H9 (cell line): Measurements from ENCODE around the gene CCDC9B. TPM values are rescaled to one million over a fixed set of nuclear protein-coding genes. Genes with fewer than 3 reads are reported as not detected.
A peak's percentile ranks its signal among the peaks of the same experiment; 100 is the strongest.

ENCODE experiments used
- DNase-seq: peaks from one replicate; pipeline ENCODE4 v3.0.0-alpha.2; 2017
- H2AFZ ChIP-seq: one replicate; pipeline ENCODE4 v1.6.1; 2013; ENCODE audit warnings: mild to moderate bottlenecking, low read length, control low read depth, moderate library complexity
- H2AK5ac ChIP-seq: 2 replicates; pipeline ENCODE4 v1.6.1; 2013; ENCODE audit warnings: low read length, control low read depth, mixed read lengths; ENCODE audit not compliant: insufficient read length
- H2BK120ac ChIP-seq: one replicate; pipeline ENCODE4 v1.6.1; 2013; ENCODE audit warnings: low read depth, mild to moderate bottlenecking, low read length, control low read depth, inconsistent platforms; ENCODE audit not compliant: poor library complexity, severe bottlenecking
- H2BK12ac ChIP-seq: 2 replicates; pipeline ENCODE4 v1.6.1; 2013; ENCODE audit warnings: low read length, control low read depth, mixed read lengths, low read depth; ENCODE audit not compliant: insufficient read length
- H2BK15ac ChIP-seq: 2 replicates; pipeline ENCODE4 v1.6.1; 2013; ENCODE audit warnings: low read depth, low read length, control low read depth
- H2BK20ac ChIP-seq: one replicate; pipeline ENCODE4 v1.6.1; 2013; ENCODE audit warnings: low read depth, mild to moderate bottlenecking, low read length, control low read depth, inconsistent platforms; ENCODE audit not compliant: poor library complexity, severe bottlenecking
- H2BK5ac ChIP-seq: 2 replicates; pipeline ENCODE4 v1.6.1; 2013; ENCODE audit warnings: low read length, control low read depth, mixed read lengths; ENCODE audit not compliant: insufficient read length
- H3K14ac ChIP-seq: 2 replicates; pipeline ENCODE4 v1.6.1; 2013; ENCODE audit warnings: low read length, control low read depth; ENCODE audit not compliant: insufficient read depth
- H3K18ac ChIP-seq: 2 replicates; pipeline ENCODE4 v1.6.1; 2013; ENCODE audit warnings: low read depth, mild to moderate bottlenecking, mixed read lengths, low read length, control low read depth; ENCODE audit not compliant: insufficient read length
- H3K23ac ChIP-seq: 2 replicates; pipeline ENCODE4 v1.6.1; 2013; ENCODE audit warnings: low read length, control low read depth, mixed read lengths, low read depth; ENCODE audit not compliant: insufficient read length
- H3K23me2 ChIP-seq: 2 replicates; pipeline ENCODE4 v1.6.1; 2013; ENCODE audit warnings: low read depth, mild to moderate bottlenecking, mixed read lengths, low read length, control low read depth; ENCODE audit not compliant: insufficient read length, poor library complexity, severe bottlenecking
- H3K27ac ChIP-seq: 2 replicates; pipeline ENCODE4 v1.5.1; 2013; ENCODE audit warnings: low read length, control low read depth, mixed read lengths, low read depth; ENCODE audit not compliant: insufficient read length
- H3K27me3 ChIP-seq: 2 replicates; pipeline ENCODE4 v1.6.1; 2013; ENCODE audit warnings: low read length, control low read depth, inconsistent platforms; ENCODE audit not compliant: insufficient read depth
- H3K4ac ChIP-seq: 2 replicates; pipeline ENCODE4 v1.6.1; 2013; ENCODE audit warnings: low read depth, mild to moderate bottlenecking, control low read depth, inconsistent platforms, low read length, moderate library complexity
- H3K4me1 ChIP-seq: 2 replicates; pipeline ENCODE4 v1.6.1; 2013; ENCODE audit warnings: low read length, control low read depth, inconsistent platforms; ENCODE audit not compliant: insufficient read depth
- H3K4me2 ChIP-seq: 2 replicates; pipeline ENCODE4 v1.6.1; 2013; ENCODE audit warnings: low read length, control low read depth, mixed read lengths; ENCODE audit not compliant: insufficient read length, insufficient read depth
- H3K56ac ChIP-seq: 2 replicates; pipeline ENCODE4 v1.6.1; 2013; ENCODE audit warnings: low read depth, mild to moderate bottlenecking, mixed read lengths, low read length, control low read depth; ENCODE audit not compliant: insufficient read length
- H3K79me1 ChIP-seq: 2 replicates; pipeline ENCODE4 v1.6.1; 2013; ENCODE audit warnings: low read depth, mild to moderate bottlenecking, moderate library complexity, low read length, control low read depth, inconsistent platforms; ENCODE audit not compliant: insufficient read depth, poor library complexity, severe bottlenecking
- H3K79me2 ChIP-seq: 2 replicates; pipeline ENCODE4 v1.6.1; 2013; ENCODE audit warnings: low read length, control low read depth, inconsistent platforms; ENCODE audit not compliant: insufficient read depth
- H3K9ac ChIP-seq: 2 replicates; pipeline ENCODE4 v1.6.1; 2013; ENCODE audit warnings: low read length, control low read depth, mixed read lengths; ENCODE audit not compliant: insufficient read length; ENCODE audit errors: extremely low read depth
- H3K9me3 ChIP-seq: one replicate; pipeline ENCODE4 v1.6.1; 2013; ENCODE audit warnings: low read depth, low read length, inconsistent platforms; ENCODE audit not compliant: control insufficient read depth
- H3T11ph ChIP-seq: one replicate; pipeline ENCODE4 v1.6.1; 2013; ENCODE audit warnings: mild to moderate bottlenecking, low read length, control low read depth, inconsistent platforms
- H4K20me1 ChIP-seq: one replicate; pipeline ENCODE4 v1.6.1; 2013; ENCODE audit not compliant: control insufficient read depth, insufficient read length, insufficient read depth
- H4K5ac ChIP-seq: 2 replicates; pipeline ENCODE4 v1.6.1; 2013; ENCODE audit warnings: low read depth, mild to moderate bottlenecking, mixed read lengths, low read length, control low read depth; ENCODE audit not compliant: insufficient read length
- H4K8ac ChIP-seq: replicated peaks from 2 replicates; pipeline ENCODE4 v1.6.1; 2013; ENCODE audit warnings: low read length, control low read depth, mixed read lengths, low read depth; ENCODE audit not compliant: insufficient read length
- H4K91ac ChIP-seq: 2 replicates; pipeline ENCODE4 v1.6.1; 2013; ENCODE audit warnings: low read depth, mild to moderate bottlenecking, moderate library complexity, mixed read lengths, low read length, control low read depth; ENCODE audit not compliant: insufficient read length
- H3K27ac Mint-ChIP-seq, 3 experiments: 2 replicates in 2 of 3; 3 replicates in 1 of 3; pipeline ENCODE4 v1.8.0; 2020 to 2021; ENCODE audit warnings: mixed read lengths in 3 of 3, mild to moderate bottlenecking in 1 of 3, moderate library complexity in 1 of 3
- H3K27me3 Mint-ChIP-seq: 2 replicates; pipeline ENCODE4 v1.8.0; 2021; ENCODE audit warnings: low read depth, mild to moderate bottlenecking, moderate library complexity, mixed read lengths
- H3K36me3 Mint-ChIP-seq, 3 experiments: 2 replicates in 2 of 3; 3 replicates in 1 of 3; pipeline ENCODE4 v1.8.0; 2020 to 2021; ENCODE audit warnings: low read depth in 3 of 3, mixed read lengths in 3 of 3; ENCODE audit not compliant: insufficient read depth in 1 of 3
- H3K4me1 Mint-ChIP-seq, 2 experiments: 2 replicates each; pipeline ENCODE4 v1.8.0; 2020; ENCODE audit warnings: mixed read lengths in 2 of 2
- H3K4me3 Mint-ChIP-seq, 2 experiments: 2 replicates in 1 of 2; 3 replicates in 1 of 2; pipeline ENCODE4 v1.8.0; 2020 to 2021; ENCODE audit warnings: mild to moderate bottlenecking in 2 of 2, mixed read lengths in 2 of 2, moderate library complexity in 1 of 2
- H3K9me3 Mint-ChIP-seq, 2 experiments: 2 replicates in 1 of 2; 3 replicates in 1 of 2; pipeline ENCODE4 v1.8.0; 2020; ENCODE audit warnings: mild to moderate bottlenecking in 2 of 2, mixed read lengths in 2 of 2, moderate library complexity in 1 of 2
- WGBS: extraction: QIAGEN DNeasy Blood & Tissue Kit; methylation state at CpG from one replicate; pipeline ENCODE4 v1.1.7; 2013; ENCODE audit warnings: missing lambda C conversion rate, low lambda C conversion rate, mixed read lengths; ENCODE audit not compliant: insufficient read length; ENCODE audit errors: extremely low coverage; 5-methylcytosine and 5-hydroxymethylcytosine counted together
- total RNA-seq: library from RNA; stranded (reverse); gene quantifications from 2 replicates; pipeline ENCODE4 v1.2.1, GENCODE V29; 2021
- TF ChIP-seq, protein P1 (sequence below): fragments of 200-600 bp; sonication (generic); conservative IDR thresholded peaks from 3 replicates; pipeline ENCODE4 v1.8.0; 2021; ENCODE audit warnings: antibody characterized with exemption, mild to moderate bottlenecking

Gene CCDC9B
- total RNA-seq, 1 experiment from 2014 or later = 0.48 TPM

- no peak for DNase-seq
- H3K4me3 Mint-ChIP-seq = peak overlapping the region in 1 of 2 experiments; percentile 55; a peak in 1 of 5 replicates
These were observed 31.3 kb downstream of the CCDC9B start for GRCh38 chr15:40309344-40309862.

More at GRCh38 chr15:40309344-40309862, 31.3 kb downstream of the CCDC9B start:
- Histone ChIP-seq H3K4ac (no peak overlapping the region), H2BK20ac (no peak overlapping the region), H4K8ac (no peak overlapping the region), H3K56ac (no peak overlapping the region), H3K79me2 (no peaks in the 10 kb centered on the region), H3K27me3 (no peaks in the 10 kb centered on the region), H3T11ph (no peak overlapping the region), H3K79me1 (no peaks in the 10 kb centered on the region), H3K14ac (no peak overlapping the region), H3K27ac (no peak overlapping the region), H2BK5ac (no peak overlapping the region), H3K18ac (no peak overlapping the region), H3K4me2 (no peak overlapping the region), H2AFZ (no peak overlapping the region), H2BK12ac (no peak overlapping the region), H3K23me2 (no peaks in the 10 kb centered on the region), H3K9me3 (no peaks in the 10 kb centered on the region), H2AK5ac (no peak overlapping the region), H4K5ac (no peak overlapping the region), H2BK120ac (no peak overlapping the region), H4K91ac (no peak overlapping the region), H2BK15ac (no peak overlapping the region), H3K4me1 (peaks cover 6% of the 10 kb centered on the region; the same call in 1 of the 2 replicates), H4K20me1 (no peaks in the 10 kb centered on the region), H3K9ac (no peak overlapping the region), H3K23ac (no peak overlapping the region)
- whole genome bisulfite sequencing = no CpG with 5 or more reads among the region's 8 CpGs
- peaks cover 47% of the 10 kb centered on the region for H3K27me3 Mint-ChIP-seq
- TF ChIP-seq, protein P1, sequence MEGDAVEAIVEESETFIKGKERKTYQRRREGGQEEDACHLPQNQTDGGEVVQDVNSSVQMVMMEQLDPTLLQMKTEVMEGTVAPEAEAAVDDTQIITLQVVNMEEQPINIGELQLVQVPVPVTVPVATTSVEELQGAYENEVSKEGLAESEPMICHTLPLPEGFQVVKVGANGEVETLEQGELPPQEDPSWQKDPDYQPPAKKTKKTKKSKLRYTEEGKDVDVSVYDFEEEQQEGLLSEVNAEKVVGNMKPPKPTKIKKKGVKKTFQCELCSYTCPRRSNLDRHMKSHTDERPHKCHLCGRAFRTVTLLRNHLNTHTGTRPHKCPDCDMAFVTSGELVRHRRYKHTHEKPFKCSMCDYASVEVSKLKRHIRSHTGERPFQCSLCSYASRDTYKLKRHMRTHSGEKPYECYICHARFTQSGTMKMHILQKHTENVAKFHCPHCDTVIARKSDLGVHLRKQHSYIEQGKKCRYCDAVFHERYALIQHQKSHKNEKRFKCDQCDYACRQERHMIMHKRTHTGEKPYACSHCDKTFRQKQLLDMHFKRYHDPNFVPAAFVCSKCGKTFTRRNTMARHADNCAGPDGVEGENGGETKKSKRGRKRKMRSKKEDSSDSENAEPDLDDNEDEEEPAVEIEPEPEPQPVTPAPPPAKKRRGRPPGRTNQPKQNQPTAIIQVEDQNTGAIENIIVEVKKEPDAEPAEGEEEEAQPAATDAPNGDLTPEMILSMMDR = no peak
- H3K36me3 Mint-ChIP-seq = no peaks in the 10 kb centered on the region
- H3K9me3 Mint-ChIP-seq = no peaks in the 10 kb centered on the region; a peak in 1 of 5 replicates
- peak overlapping the region in 1 of 3 experiments; percentile 59; a peak in 2 of 7 replicates for H3K27ac Mint-ChIP-seq
- H3K4me1 Mint-ChIP-seq = peaks cover 30 to 41% of the 10 kb centered on the region in 2 experiments
